Activated CD8-positive, alpha-beta memory T cell treated with anti-CD3 and anti-CD28 coated beads for 36 hours (primary cell): ENCODE measurements around the gene KLRC1. TPM values are rescaled to one million over a fixed set of nuclear protein-coding genes. Genes with fewer than 3 reads are reported as not detected.
"Not testable (repeated sequence)": the region's sequence is repeated elsewhere in the genome, so short reads cannot be mapped to it uniquely, and the experiment has no call there.

ENCODE experiments used
- CTCF ChIA-PET: fragments of 350-600 bp; sonication (Branson Sonifier 250); formaldehyde crosslinking; loops from one replicate; lab custom pipeline; 2021; ENCODE audit warnings: antibody characterized with exemption; lab: Charles Lee
- POLR2A ChIA-PET: fragments of 350-600 bp; sonication (Branson Sonifier 250); formaldehyde crosslinking; loops from one replicate; lab custom pipeline; 2021; ENCODE audit warnings: antibody characterized with exemption; lab: Charles Lee
- total RNA-seq, 2 experiments: library from RNA; stranded (reverse); gene quantifications; one replicate each; pipeline ENCODE4 v1.2.3, GENCODE V29; 2021

Gene KLRC1
- total RNA-seq, 2 experiments from 2014 or later = 18.4 to 20.5 TPM

- POLR2A ChIA-PET, CTCF ChIA-PET: not testable (repeated sequence)
Observed at GRCh38 chr12:10425938-10426337, 27.2 kb downstream of the KLRC1 start.

- CTCF ChIA-PET, POLR2A ChIA-PET: not testable (repeated sequence)
Observed at GRCh38 chr12:10424260-10424899, 28.8 kb downstream of the KLRC1 start.

GRCh38 chr12:10422159-10422558, 31.0 kb downstream of the KLRC1 start:
- CTCF ChIA-PET, POLR2A ChIA-PET: not testable (repeated sequence)

GRCh38 chr12:10420334-10420733, 32.8 kb downstream of the KLRC1 start, which contains the start of gene KLRC3:
TSS of gene KLRC3 (minus strand) at chr12:10420595. CDS start at chr12:10420550, 45 bp downstream.
- POLR2A ChIA-PET, CTCF ChIA-PET: not testable (repeated sequence)

GRCh38 chr12:10409392-10409791, 43.8 kb downstream of the KLRC1 start, which contains the start of gene KLRC4:
TSS of gene KLRC4 (minus strand) at chr12:10409757. CDS start at chr12:10409575, 182 bp downstream.
- ChIA-PET POLR2A (interaction anchor here (0.6 to 1.1 kb wide), 4 partner anchors 12 to 149 kb away, joined by 3 to 4 read pairs (median 4); no protein-coding TSS in a partner anchor), CTCF (no interaction called here)

- CTCF ChIA-PET = no interaction called here
- POLR2A ChIA-PET = interaction anchor here (0.6 to 1.1 kb wide), 5 partner anchors 12 to 150 kb away, joined by 3 to 4 read pairs (median 4); no protein-coding TSS in a partner anchor
Observed at GRCh38 chr12:10408842-10409241, 44.3 kb downstream of the KLRC1 start.

- POLR2A ChIA-PET = interaction anchor here (0.5 to 1.5 kb wide), 8 partner anchors 10 to 148 kb away, joined by 3 to 7 read pairs (median 4); no protein-coding TSS in a partner anchor
- CTCF ChIA-PET = interaction anchor here (0.5 to 1.3 kb wide), 4 partner anchors 21 to 224 kb away, joined by 3 to 5 read pairs (median 4); no protein-coding TSS in a partner anchor
Observed at GRCh38 chr12:10406725-10407124, 46.5 kb downstream of the KLRC1 start.

GRCh38 chr12:10405294-10405693, 47.9 kb downstream of the KLRC1 start:
- CTCF ChIA-PET = interaction anchor here (0.6 kb wide), 1 partner anchor 15 kb away, joined by 3 read pairs; no protein-coding TSS in a partner anchor
- POLR2A ChIA-PET = interaction anchor here (0.6 to 1.1 kb wide), 2 partner anchors 31 to 86 kb away, joined by 3 read pairs; no protein-coding TSS in a partner anchor

- ChIA-PET CTCF (interaction anchor here (0.6 kb wide), 1 partner anchor 14 kb away, joined by 3 read pairs; no protein-coding TSS in a partner anchor), POLR2A (interaction anchor here (0.6 to 1.1 kb wide), 2 partner anchors 31 to 86 kb away, joined by 3 read pairs; no protein-coding TSS in a partner anchor)
Observed at GRCh38 chr12:10404798-10405197, 48.4 kb downstream of the KLRC1 start.

- POLR2A ChIA-PET = interaction anchor here (0.7 kb wide), 1 partner anchor 97 kb away, joined by 3 read pairs; no protein-coding TSS in a partner anchor
Observed at GRCh38 chr12:10400829-10401228, 52.3 kb downstream of the KLRC1 start.

GRCh38 chr12:10398168-10398567, 55.0 kb downstream of the KLRC1 start:
- ChIA-PET POLR2A (interaction anchor here (0.7 to 2.3 kb wide), 4 partner anchors 9 to 161 kb away, joined by 4 to 7 read pairs (median 6); no protein-coding TSS in a partner anchor), CTCF (no interaction called here)

More at GRCh38 chr12:10400829-10401228, 52.3 kb downstream of the KLRC1 start:
- CTCF ChIA-PET = no interaction called here

GRCh38 chr12:10397296-10397695, 55.9 kb downstream of the KLRC1 start:
- CTCF ChIA-PET = interaction anchor here (0.7 to 0.8 kb wide), 2 partner anchors 106 to 183 kb away, joined by 3 read pairs; no protein-coding TSS in a partner anchor
- POLR2A ChIA-PET = interaction anchor here (0.6 to 2.3 kb wide), 6 partner anchors 9 to 162 kb away, joined by 3 to 7 read pairs (median 4); partner anchors contain the start of gene KLRC4

- CTCF ChIA-PET = not testable (repeated sequence)
- POLR2A ChIA-PET = interaction anchor here (0.6 to 2.3 kb wide), 5 partner anchors 8 to 159 kb away, joined by 5 to 7 read pairs (median 7); no protein-coding TSS in a partner anchor
Observed at GRCh38 chr12:10396176-10396575, 57.0 kb downstream of the KLRC1 start.

Other genes starting within 250 kb of the KLRC1 start
- gene GABARAPL1, start 240.5 kb downstream of the KLRC1 start, total RNA-seq = 10 to 100 TPM; 12.7 to 16.8 TPM
- gene KLRD1, start 145.5 kb downstream of the KLRC1 start, total RNA-seq = 10 to 100 TPM; 68.3 to 79.1 TPM
- 100 to 1,000 TPM; 125 to 126 TPM for gene KLRK1, start 63.3 kb downstream of the KLRC1 start, total RNA-seq
- 1 to 10 TPM; 6.6 to 7.6 TPM for gene KLRC4, start 43.6 kb downstream of the KLRC1 start, total RNA-seq
- 1 to 10 TPM; 1.8 to 3.0 TPM for gene KLRC3, start 32.8 kb downstream of the KLRC1 start, total RNA-seq
- 1 to 10 TPM; 6.3 to 7.5 TPM for gene KLRC2, start 17.4 kb downstream of the KLRC1 start, total RNA-seq
- 1 to 10 TPM; 1.5 to 1.9 TPM for gene EIF2S3B, start 52.5 kb upstream of the KLRC1 start, total RNA-seq
- 100 to 1,000 TPM; 132 to 134 TPM for gene MAGOHB, start 160.2 kb upstream of the KLRC1 start, total RNA-seq
- gene STYK1, start 220.7 kb upstream of the KLRC1 start, total RNA-seq = 1 to 10 TPM; 1.0 to 1.2 TPM